ENCODE measurements around the gene RPL12.
"Not testable (repeated sequence)": the region's sequence is repeated elsewhere in the genome, so short reads cannot be mapped to it uniquely, and the experiment has no call there.

The RPL12 gene

DNA sequence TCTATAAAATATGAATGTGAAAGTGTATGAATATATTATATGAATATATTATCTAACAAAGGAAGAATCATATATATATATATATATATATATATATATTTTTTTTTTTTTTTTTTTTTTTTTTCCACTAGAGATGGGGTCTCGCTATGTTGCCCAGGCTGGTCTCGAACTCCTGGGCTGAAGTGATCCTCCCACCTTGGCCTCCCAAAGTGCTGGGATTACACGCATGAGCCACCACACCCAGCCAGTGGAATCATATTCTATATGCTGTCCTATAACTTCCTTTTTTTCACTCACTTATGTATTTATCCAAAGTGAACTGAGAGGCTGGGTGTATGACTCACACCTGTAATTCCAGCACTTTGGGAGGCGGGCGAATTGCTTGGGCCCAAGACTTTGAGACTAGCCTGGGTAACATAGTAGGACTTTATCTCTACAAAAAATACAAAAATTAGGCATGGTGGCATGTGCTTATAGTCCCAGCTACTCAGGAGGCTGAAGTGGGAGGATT is 15.3 kb upstream of the RPL12 start:
- not testable (repeated sequence) for DNase-seq

DNA sequence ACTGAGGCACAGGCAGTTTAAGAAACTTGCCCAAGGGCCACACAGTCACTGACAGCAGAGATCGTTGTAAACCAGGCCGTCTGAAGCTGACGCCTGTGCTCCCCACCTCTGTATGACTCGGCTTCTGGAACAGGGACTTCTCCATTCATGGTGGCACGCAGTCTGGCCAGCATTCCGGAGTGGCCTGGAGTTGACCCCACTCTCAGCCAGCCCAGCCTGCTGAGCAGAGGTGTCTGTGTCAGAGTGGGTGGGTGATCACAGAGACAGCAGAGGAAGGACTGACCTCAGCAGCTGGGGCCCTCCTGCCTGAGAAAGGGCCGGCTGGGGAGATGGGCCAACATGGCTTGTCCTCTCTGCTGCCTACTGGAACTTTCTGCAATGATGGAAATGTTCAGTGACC is 12.7 kb upstream of the RPL12 start:
- no peak for DNase-seq

DNA sequence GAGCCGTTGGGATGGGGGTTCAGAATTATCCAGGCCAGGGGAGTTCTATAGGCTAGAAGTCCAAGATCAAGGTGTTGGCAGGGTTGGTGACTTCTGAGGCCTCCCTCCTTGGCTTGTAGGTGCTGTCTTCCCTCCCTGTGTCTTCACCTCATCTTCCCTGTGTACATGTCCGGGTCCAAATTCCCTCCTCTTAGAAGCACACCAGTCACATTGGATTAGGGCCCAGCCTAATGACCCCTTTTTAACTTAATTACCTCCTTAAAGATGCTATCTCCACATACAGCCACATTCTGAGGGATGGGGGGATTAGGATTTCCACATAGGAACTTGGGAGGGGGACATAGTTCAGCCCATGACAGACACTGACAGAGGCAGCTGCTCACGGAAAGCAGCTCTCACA is 12.2 kb upstream of the RPL12 start:
- DNase-seq: no peak

DNA sequence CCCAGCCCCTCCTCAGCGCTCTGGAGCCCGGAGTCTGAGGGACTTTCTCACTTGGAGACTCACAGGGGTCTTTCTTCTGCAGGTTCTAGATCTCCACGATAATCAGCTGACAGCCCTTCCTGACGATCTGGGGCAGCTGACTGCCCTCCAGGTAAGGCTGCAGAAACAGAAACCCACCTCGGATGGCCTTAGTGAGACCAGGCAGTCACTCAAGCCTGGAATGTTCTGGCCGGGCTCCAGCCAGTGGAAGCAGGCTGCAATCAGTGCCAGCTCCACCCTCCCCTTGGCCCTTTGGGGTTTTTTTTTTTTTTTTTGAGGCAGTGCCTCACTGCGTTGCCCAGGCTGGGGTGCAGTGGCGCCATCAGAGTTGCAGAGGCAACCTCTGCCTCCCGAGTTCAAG is 7.7 kb upstream of the RPL12 start:
- no peak for DNase-seq

DNA sequence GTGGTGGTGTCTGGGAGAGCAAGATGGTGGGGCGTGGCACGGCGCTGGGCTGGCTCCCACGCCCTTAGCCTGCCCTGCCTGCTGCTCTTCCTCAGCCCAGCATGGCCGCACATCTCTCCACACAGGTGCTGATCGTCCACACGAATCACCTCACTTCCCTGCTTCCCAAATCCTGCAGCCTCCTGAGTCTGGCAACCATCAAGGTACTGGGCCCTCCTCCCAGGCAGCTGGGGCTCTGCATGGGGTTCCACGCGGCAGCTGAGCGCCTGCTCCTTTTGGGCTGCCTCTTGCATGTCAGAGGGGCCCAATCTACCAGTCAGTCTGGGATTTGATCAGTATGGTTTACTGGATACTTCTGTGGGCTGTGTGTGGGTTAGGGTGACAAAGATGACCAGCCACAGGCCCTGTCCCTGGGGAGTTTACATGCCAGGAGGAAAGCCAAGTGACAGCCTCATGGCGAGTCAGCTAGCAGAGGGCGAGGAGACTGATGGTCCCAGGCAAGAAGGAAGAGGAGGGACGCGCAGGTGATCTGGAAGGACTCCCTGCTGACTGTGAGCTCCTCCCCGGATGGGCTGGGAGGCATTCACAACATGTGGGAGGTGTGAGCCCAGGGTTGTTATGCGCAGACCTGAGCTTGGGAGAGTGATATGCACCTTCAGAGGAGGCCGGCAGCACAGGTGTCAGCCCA is 6.1 kb upstream of the RPL12 start:
- no peak for DNase-seq

DNA sequence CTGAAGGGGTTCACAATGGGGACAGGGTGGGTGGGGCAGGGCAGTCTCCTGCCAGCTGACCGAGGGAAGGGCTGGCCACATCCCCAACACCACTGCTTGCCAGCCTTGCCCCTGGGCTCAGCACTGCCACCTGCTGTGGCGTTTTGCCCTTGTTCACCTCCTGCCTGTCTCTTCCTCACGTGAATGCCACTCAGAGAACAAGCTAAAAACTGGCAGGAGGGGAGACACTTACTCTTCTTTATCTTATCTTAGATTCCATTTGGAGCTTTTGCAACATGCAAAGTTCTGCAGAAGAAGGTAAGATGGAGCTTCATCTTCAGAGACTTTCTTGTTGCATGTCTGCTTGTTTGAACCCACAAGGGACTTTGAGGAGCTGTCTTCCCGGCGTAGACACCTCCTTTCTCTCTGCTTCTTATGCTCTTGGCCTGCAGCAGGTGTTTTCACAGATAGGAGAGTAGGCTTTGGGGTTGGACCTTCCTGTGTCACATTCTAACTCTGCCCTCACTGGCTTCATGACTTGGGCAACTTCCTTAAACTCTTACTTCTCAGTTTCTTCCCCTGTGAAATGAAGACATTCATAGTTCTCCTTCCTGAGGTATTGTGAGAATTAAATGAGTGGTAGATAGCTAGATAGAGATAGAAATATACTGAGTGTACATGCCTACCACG is 4.3 kb upstream of the RPL12 start:
- no peak for DNase-seq

DNA sequence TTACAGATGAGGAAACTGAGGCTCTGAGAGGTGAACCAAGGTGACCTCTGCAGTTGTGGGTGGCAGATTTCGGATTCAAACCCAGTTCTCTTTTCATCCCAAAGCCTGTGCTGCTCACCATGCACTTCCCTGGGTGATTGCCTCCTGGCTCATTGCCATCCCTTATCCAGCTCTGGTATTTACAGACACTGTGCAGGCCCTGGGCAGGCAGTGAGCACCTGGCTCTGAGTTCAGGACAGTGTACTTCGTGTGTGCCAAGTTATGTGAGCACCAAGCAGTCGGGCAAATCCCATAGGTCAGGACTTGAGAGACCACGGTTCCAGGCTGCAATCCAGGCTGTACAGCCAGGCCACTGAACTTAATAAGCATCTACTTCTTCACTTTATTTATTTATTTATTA is 1.5 kb upstream of the RPL12 start:
- DNase-seq: no peak

DNA sequence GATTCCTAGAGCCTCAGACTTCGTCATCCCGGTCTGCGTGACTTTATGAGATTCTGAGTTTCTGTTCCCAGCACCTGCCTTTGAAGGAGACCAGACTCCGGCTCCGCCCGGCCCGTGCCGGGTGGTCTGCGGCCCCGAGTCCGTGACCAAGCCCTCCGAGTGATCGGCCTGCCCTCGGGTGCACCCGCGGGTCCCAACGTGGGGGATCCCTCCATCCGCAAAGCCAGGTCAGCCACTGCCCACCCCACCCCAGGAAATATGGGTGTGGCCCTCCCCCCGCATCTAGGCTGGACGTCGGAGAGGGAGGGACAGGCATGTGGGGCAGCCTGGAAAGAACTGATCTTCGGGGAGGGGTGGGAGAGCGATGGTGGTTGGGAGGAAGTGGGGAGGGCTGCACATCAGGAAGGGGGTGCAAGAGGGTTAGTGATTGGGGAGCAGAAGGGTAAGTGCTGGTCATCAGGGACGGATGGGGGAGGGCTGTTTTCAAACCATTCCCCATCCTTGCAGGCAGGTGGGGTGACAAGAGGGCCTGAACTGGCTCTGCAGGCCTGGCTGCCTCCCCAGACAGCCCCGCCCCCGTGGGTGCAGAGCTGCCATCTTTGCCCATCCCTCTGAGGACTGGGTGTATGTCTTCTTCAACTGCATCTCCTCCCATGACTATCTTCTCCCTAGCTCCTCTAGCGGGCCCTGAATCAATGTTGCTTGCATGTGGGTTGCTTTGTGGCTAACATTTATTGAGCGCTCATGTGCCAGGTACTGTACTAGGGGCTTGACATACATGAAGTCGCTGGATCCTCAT is 851 bp upstream of the RPL12 start:
- peak; percentile 47 for DNase-seq

DNA sequence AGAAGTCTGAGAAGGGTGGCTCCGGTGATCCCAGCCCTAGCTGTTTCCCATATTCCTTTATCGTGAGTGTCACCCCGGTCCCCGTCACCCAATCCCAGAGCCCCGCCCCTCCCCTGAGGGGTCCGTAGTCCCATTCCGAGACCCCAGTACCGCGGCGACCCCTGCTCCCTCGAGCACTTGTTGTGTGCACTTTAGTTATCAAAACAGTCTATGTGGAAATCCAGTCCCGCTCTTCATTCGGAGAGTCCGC is 327 bp upstream of the RPL12 start:
- DNase-seq: no peak

DNA sequence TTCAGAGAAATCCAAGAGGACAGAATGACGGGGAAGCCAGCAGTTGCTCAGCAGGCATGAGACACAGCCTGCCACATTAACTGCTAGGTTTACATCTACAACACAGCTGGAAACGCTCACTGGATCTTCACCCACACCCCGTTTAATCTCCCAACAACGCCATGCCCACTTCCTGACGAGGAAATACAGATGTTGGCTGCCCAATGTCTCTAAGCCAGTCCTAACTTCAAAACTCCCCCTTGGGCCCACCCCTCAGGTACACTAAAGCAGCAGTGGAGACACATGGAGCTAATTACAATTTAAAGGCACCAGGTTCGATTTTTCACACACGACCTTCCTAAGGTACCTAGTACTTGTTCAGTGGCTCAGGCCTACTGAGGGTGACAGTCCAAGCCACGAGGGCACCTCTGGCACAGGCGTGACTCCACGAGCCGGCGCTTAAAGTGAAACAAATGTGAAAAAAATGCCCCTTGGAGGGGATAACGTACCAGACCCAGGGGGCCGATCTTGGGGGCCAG is 904 bp downstream of the RPL12 start:
- no peak for DNase-seq

DNA sequence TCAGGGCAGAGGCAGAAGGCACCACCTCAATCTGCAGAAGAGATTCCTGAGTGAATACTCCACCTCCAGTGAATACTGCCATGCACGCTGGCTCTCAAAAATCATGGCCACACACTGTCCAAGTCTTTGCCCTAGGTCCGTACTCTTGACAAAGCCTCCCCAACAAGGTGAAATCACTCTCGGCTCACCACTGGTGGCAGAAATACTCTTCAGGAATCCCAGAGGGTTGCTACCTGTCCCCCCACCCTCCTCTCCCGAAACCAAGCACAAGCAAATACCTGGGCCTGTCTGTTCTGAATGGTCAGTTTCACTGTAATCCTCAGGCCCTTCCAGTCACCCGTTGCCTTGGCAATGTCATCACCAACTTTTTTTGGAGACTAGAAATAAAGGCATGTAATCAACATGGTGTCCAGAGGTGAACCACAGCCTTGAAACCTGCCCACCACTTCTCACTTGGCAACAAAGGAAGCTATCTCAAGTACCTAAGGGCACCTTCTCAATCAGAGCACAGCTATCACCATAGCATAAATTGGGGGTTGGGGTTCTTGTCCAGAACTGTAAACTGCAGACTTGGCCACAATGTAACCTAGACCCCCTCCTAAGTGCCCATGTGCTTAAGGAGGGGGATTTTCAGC is 1.8 kb downstream of the RPL12 start:
- no peak for DNase-seq

DNA sequence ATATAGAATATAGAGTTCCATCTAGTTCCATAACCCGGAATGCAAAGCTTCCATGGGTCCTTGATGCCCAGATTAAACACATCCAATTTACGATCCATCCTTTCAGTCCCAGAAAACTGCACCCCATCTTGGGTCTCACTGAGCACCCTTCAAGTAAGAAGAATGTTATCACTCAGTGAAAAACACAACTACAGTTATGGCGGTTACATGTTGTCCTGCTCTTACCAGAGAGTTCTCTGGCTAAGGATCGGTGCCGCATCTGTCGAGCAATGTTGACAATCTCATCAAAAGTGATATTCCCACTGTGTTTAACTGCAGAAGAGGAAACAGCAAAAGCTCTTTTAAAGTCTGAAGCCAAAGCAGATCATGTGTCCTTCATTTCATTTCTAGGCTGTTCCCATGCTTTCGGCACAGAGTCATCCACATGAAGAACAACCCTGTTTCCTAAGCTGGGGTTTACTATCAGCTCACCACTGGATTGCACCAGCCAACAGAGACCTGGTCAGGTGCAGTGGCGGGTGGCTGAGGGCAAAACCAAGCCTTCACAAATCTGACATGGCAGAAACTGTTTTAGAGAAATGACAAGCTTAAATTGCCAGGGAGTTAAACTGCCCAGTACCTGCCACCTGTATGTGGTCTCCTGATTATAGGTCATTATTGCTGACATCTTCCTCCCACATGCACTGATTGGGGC is 2.9 kb downstream of the RPL12 start:
- no peak for DNase-seq

DNA sequence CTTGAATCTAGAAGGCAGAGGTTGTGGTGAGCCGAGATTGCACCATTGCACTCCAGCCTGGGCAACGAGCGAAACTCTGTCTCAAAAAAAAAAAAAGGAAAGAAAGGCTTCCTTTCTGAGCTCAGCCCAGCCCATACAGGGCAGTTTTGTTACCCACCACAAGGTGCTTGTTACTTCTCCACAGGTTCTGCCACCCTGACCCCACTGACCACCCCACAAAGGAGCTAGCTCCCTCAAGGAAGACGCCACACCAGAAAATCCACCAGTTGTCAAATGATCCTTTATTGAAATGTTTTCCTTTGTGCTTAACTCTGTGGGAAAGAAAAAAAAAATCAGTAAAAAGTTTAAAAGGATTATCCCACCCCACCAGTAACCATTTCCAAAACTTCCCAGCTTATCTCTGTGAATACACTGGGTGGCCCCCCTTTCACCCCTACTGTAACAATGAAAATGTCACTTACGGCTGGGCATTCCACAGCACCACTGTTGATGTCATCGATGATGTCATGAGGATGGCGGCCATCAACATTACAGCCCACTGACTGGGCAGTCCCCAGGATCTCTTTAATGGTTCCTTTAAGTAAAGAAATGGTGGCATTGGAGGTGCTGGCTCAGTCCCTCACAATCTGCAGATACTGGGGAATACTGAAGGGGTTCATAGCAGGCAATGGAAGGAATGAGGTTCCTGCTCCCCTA is 3.6 kb downstream of the RPL12 start:
- DNase-seq: no peak

DNA sequence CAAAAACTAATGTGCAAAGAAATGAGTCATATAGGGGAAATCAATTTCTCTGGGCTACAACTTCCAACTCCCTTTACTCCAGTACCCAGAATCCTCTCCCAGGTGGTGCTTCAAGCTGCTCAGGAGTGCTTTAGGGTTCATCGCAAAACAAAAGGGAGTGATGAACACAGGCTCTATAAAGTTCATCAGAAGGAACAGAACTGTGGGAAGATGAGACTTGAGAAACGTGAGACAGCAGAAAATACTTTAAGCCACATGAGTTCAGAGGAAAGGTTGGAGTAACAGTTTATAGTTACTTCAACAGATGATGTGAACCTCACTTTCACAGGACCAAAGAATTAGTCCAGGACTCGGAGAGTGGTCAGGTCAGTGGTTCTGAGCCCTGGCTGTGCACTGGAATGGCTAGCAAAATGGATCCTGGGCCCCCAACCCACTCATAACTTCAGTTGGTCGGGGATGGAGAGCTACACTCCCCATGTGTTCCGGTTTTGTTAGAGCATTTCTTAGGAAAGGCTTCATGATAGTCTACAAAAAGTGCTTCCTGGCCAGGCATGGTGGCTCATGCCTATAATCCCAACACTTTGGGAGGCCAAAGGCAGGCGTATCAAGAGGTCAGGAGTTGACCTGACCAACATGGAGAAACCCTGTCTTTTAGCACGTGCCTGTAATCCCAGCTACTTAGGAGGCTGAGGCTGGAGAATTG is 4.3 kb downstream of the RPL12 start:
- DNase-seq: no peak

DNA sequence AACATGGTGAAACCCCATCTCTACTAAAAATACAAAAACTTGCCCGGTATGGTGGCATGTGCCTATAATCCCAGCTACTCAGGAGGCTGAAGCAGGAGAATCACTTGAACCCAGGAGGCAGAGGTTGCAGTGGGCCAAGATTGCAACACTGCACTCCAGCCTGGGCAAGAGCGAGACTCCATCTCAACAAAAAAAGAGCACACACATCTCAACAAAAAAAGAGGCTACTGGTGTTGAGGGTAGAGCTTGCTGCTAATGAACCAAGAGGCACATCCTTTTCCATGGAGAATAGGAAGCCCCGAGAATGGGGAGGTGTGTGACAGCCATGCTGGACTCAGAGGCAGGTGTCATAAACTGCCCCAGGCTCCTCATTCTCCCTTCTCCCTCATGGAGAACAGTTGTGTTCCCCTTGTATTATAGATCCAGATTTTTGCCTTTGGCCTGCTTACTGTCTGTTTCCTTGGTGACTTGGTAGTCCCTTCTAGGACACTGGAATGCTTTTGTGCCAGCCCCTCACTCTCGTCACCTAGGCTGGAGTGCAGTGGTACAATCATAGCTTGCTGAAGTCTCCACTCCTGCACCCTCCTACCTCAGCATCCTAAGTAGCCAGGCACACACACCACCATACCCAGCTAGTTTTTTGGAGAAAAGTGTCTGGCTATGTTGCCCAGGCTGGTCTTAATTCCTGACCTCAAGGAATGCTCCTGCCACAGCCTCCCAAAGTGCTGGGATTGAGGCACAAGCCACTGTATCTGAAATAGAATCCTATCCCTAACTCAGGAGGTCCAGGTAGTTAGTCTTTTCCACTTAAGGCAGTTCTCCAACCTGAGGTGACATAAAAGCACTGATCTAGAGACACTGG is 5.1 kb downstream of the RPL12 start:
- no peak for DNase-seq

DNA sequence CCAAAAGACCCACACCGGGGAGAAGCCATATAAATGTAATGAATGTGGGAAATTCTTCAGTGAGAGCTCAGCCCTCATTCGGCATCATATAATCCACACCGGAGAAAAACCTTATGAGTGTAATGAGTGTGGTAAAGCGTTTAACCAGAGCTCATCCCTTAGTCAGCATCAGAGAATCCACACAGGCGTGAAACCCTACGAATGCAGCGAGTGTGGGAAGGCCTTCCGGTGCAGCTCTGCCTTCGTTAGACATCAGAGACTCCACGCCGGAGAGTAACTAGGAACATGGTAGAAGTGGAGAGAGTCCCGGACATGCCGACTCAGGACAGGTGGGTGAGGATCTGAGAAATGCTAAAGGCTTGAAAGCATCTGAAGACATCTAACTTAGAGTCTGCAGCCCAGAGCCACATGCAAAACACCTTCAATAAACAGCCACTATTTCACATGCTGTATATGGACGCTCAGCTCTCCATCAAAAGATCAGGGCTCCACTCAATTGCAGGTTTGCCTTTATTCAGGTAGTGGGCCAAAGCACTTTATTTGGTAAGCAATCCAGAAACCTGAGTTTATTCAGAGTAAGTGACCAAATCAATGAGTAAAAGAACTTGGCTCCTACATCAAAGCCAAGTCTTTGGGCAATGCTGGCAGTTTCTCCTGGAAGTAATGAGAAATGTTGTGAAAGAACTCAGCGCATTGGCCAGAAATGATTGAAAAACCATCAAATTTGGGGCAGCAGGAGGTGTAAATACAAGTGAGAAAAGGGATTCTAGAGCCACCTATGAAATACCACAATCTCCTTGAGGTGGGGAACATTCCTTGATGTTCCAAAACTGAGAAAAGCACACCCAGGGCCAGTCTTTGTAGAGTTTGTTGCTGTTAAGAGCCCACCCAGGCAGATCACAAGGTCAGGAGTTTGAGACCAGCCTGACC is 6.0 kb downstream of the RPL12 start:
- no peak for DNase-seq

DNA sequence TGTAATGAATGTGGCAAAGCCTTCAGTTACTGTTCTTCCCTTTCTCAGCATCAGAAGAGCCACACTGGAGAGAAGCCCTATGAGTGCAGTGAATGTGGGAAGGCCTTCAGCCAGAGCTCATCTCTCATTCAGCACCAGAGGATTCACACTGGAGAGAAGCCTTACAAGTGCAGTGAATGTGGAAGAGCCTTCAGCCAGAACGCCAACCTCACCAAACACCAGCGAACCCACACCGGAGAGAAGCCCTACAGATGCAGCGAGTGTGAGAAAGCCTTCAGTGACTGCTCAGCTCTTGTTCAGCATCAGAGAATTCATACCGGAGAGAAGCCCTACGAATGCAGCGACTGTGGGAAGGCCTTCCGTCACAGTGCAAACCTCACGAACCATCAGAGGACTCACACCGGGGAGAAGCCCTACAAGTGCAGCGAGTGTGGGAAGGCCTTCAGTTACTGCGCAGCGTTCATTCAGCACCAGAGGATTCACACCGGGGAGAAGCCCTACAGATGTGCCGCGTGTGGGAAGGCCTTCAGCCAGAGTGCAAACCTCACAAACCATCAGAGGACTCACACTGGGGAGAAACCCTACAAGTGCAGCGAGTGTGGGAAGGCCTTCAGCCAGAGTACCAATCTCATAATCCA is 6.8 kb downstream of the RPL12 start:
- no peak for DNase-seq

DNA sequence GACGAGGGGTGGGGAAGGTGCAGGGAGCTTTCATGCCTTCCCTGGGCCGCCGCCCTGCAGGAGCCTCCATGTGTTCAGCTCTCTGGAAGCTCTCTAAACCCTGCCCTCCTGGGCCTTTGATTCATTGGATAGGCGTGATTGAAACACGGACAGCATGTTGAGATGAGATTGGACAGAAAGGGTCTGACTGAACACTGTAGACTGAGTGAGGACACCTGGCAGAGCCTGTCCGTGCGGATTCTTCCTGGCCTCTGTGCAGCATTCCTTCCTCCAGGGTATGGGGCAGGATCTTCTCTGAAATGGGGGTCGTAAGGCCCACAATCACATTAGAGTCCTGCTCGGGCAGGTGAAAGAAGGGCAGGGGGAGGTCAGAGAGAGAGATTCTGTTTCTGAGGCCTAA is 12.8 kb downstream of the RPL12 start:
- DNase-seq: no peak

Data from CD4-positive, alpha-beta T cell treated with Interleukin-4 for 4 hours (primary cell).